Stimulated activated CD4-positive, alpha-beta T cell treated with anti-CD3 and anti-CD28 coated beads, TNF-alpha, amount 100 ng/mL, for 48 hours (primary cell): ENCODE data around the gene APCDD1L.

Experiments used
- DNase-seq, 3 donors: peaks; one replicate each; pipeline ENCODE4 v3.0.0-alpha.2; 2020; ENCODE audit warnings: low read depth in 3 of 3

APCDD1L gene

DNA sequence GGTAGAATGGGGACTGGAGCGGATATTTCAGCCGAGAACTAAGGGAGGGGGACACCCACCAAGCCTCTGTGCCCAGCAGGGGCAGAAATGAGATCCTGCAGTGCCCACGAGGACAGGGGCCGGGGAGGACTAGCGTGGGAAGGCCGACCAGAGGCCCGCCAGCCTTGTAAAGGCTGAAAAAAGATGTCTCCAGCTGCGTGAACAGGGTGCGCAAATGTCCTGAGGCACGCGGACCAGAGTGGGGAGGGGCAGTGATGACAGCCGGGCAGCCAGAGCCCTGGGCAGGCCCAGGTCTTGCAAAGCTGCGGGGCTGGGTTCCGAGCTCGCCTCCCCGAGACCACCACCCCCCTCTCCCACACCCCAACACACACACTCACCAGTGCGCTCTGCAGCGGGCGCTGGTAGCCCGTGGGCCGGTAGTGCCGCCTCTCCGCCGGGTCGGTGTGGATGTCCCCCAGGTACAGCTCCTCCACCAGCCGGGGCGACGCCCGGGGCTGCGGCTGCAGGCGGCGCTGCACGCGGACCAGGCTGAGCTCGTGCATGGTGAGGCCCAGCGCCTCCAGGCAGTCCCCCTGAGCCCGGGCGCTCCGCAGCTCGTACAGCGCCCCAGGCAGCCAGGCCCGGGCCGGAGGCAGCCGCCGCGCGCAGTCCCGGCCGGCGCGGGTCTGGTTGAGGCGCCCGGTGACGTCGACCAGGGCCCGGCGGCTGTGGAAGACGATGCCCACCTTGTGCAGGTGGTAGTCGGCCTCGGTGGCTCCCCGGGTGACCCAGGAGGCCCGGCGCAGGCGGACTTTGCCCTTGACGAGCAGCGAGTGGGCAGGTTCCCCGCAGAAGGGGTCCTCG lies 48.2 kb downstream of the APCDD1L start:
- no peak for DNase-seq

DNA sequence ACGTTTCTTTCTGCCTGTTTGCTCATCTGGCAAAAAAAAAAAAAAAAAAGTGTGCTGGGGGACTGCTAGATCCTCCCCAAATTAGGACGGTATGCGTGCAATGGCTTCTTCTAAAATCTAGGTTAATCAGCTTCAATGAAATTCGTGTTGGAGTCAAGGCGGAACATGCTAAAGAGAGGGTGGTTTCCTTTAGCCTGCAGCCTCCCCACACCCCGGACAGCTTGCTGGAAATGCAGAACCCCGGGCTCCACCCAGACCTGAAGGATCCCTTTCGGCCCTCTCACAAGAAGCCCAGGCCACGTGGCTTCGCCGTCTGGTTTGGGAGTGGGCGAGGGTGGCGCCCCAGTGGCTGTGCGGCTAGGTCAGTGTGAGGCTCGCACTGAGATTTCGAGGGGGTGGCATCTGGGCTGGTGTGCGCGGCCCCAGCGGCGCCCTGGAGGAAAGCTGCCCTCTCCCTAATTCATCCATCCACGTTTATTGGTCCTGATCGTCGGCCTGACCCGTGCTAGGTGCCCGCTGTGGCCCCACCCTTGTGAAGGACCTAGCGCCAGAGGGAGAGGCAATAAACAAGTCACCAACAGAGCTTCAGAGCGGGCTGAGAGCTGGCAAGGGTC lies 49.0 kb downstream of the APCDD1L start:
- no peak for DNase-seq

DNA sequence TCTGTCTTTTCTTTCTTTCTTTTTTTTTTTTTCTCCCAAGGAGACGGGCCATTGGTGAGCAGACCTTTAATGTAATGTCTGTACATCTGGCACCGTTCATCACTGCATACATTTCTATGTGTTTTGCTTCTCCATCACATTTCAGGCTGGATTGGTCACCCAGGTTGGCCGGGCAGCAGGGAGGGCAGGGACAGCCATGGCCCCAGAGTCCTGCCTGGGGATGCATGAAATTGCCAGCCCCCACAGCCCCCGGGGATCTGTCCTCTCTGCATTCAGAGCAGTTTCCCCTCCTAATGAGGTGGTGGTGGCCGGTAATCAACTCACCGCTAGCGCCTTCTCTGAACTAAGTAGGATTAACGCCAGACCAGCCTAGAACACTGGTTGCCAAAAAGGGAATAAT lies 50.4 kb downstream of the APCDD1L start:
- no peak for DNase-seq

DNA sequence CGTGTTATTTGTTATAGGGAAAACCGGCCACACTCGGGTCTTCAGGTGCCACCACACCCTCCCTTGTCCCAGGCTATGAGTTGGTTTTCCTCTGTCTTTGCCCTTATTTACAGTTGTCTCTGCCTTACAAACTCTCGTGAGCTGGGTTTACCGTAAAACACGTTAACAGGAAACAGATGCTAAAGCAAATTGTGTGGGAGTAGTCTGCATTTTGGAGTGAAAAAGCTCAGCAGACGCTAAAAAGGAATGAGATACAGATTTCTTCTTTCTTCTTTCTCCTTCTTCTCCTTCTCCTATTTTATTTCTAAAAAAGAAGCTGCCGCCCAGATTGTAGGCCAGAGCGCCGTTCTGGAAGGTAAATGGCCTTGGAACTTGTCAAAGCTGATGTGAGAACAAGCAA lies 51.9 kb downstream of the APCDD1L start:
- no peak for DNase-seq

DNA sequence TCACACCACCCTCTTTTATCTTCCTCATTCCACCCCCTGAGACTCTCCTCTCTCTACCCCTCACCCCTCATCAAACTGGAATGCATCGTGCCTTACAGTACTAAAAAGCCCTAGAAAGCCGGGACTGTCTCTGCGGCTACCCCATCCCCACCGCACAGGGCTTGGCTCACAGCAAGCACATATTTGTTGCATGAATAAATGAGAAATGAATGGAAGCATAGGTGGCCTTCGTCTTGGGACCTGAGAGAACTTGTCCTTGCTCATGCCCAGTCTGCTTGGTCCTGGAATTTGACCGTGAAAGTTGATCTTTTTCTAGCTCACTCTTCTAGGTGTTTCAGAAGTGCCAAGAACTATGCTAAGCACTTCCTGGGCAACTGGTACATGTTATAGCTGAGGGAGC lies 53.3 kb downstream of the APCDD1L start:
- no peak for DNase-seq

DNA sequence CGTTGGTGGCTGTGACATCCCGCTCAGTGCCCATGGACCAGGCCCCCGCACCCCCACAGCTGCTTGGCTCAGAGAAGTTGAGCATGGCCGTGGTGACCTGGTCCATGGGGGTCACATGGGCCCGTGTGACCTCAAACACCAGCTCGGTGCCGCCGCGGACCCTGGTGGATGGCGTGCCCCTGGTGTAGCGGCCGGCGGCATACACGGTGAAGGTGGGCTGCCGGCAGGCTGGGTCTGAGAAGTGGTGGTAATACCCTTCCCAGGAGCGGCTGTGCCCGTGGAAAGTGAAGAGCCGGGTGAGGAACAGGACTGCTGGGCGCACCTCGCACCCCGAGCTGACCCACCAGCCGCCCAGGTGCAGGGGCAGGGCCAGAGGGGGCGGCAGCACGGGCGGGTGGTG lies 54.1 kb downstream of the APCDD1L start:
- DNase-seq: no peak

DNA sequence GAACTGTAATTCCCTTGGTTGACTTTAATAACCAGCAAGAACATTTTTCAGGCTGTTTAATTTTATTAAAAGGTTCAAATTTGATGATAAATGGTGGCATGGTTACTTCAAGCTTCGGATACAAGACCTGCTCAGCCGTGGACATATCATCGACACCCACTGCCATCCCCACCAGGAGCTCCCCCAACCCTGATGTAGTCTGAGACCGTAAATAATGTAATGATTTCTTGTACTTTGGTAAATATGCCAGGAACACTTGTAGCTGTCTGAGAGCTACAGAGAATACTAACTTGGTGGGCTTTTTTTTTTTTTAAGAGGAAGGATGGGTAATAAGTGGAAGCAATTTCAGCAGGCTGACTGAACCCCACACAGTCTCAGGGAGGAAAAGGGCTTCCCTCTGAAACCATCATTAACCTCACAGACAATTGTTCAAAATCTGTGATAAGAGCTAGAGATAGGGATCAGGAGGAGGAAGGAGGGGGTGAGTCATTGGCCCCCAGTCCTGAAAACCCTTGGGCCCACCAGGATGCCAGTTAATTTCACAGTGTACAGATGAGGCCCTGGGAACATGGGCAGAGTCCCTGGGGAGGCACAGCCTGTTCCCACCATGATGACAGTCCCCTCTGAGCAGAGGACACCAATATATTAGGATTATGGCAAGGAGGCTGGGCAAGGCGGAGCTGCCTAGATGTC lies 56.0 kb downstream of the APCDD1L start:
- DNase-seq: no peak

DNA sequence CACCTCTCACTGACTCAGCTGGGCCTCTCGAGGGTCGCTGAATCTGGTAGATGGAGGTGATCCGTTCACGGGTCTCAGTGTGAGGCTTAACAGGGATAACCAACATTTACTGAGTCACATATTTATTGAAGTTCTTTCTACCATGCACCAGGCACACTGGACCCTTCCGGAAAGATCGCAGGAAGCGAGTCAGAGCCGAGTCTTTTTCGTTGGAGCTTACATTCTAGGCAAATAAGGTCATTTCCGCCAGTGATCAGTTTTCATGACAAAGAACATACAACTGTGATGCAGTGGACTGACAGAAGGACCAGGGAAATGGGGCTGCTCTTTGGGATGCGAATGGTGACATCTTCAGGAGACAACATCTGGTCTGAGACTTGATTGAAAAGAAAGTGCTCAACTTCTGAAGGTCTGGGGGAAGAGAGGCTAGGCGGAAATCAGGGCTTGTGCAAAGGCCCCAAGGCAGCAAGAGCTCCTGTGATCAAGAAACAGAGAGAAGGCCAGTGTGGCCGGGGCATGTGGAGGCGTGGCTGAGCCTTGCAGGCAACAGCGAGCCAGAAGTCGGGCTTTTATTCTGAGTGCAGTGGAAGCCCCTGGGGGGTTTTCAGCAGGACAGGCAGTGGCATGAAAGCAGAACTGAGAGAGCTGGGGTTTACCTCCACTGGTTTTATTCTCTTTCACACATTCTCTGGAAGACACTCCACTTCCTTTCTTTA lies 56.7 kb downstream of the APCDD1L start:
- DNase-seq: no peak

DNA sequence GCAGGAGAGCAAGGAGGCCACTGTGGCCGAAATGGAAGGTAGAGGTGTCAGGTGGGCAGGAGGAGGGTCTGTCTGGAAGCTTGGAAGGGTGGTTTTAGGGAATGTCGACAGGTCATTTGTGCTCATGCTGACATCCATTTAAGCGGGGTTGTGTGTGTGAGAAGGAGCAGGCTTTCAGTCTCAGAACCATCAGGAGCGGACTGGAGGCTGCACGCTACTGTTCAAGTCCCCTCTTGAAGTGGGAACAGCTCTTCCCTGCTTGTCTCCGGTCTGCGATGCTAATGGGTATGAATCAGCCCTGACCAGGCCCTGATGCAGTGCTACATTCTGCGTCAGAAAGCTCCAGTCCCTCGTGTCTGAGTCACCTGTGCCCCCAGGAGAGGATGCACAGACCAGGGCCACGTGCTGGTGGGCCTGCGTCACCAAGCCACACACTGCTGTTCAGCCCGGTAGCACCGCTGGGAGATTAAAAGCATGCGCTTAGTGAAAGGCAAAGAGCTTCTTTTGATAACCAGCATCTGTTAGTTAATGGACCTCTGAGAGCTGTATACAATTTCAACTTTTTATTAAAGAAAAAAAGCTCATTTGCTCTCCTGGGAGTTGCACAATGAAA lies 58.0 kb downstream of the APCDD1L start:
- DNase-seq: no peak

DNA sequence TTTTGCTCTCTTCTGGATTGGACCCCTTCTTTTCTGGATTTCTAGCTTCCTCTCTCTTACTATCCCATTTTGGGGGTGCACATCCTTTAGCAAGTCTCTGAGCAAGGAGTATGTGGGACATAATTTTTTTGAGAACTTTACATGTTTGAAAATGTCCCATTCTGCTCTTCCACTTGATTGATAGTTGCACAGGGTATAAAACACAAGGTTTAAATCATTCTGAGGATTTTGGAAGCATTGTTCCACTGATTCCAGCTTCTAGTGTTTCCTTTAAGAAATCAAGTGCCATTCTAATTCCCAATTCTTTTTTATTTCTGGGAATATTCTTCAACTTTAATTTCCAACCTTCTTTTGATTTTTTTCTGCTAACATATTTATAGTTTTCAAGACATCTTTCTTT lies 60.7 kb downstream of the APCDD1L start:
- no peak for DNase-seq

DNA sequence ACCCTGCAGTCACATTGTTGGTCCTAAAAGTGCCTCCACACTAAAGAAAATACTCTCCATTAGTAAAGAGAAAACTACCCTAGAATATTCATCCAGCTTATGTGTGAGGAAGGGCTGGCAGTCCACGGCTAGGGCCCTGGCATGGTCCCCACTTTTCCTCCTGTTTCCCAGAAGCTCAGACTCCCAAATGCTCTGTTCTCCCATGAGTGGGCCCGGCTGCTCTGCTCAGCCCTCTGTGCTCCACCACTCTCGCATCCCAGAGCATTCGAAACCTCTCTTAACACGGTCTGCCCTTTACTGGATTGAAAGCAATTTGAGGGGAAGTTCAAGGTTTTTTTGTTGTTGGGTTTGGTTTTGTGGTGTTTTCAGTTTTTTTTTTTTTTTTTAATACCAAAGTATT lies 61.8 kb downstream of the APCDD1L start:
- DNase-seq: no peak

DNA sequence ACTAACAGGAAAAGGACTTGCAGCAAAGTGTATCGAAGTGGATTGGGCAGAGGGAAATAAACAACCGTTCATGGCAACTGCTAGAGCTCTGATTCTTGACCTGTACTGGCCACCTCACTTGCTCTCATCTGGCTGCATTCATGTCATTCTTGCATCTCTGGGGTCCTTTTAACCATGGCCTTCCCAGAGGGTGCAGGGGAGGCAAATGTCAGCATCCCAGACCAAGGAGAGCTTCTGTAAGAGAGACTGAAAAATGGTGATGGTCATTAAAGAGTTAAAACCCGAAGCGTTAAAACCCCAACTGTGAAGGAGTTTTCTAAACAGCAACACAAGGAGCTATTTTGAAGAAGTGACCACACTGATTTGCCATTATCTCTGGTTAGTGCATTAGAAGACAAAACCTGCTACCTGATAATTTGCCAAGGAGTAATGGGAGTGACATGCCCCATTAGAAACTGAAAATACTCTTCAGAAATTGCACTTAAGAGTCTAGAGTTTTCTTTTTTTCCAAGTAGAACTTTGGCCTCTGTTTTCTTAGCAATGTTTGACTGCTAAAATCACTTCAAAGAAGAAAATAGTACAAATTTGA lies 62.4 kb downstream of the APCDD1L start:
- DNase-seq: no peak

DNA sequence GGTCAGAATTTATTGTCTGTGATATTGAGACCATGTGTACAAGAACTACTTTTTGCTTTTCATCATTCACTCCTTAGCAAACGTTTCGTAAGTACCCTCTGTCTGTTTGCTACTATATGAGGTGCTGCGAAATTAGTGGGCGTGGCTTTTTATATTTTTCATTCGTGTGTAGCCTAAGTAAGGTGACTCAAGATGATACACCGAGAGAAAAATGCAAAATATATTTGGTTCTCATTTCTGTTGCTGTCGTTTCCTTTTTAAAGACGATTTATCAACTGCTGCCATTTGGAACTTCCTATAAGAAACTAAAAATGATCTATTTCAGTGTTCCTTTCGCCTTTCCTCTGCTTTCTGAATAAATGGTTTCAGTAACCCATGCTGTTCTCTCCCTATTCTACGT lies 64.9 kb downstream of the APCDD1L start:
- no peak for DNase-seq

DNA sequence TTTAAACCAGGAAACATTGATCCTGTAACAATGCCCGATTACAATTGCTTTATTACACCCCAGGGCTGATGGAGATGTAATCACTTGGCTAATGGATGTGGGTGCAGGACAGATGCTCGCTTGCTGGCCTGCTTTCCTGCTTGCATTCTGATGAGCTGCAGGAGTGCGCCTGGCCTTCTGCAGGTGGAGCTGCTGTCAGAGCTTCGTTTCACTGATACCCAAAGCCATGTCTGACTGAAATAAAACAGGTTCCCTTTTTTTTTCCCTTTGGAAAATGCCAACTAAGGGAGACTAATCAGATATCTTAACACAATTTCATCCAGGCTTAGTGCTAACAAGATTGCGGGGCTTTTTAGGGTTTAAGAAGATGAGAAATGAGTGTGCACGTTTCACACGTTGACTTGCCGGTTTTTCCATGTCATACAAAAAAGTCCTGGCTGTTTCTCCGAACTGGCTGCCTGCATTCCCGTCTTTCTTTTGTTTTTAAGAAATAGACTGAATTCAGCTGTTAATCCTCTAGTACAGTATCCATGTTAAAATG lies 65.4 kb downstream of the APCDD1L start:
- no peak for DNase-seq

DNA sequence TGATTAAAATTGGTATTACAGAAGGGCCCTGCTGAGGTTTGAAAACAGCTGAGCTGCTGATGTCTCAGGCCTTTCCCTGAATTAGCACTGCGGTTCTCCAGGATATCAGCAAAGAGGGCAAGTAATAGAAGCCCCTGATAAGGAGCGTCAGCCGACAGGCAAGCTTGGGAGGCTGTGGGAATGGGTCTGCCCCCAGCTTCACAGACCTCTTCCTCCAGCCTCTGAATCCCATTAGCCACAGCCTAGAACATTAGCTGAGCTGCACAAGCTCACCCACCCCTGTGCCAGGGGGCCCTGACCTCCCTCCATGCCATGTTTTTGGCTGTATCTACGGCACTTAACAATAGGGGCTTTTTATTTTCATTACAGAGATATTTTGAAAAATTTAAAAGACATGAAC lies 66.2 kb downstream of the APCDD1L start:
- DNase-seq: no peak

DNA sequence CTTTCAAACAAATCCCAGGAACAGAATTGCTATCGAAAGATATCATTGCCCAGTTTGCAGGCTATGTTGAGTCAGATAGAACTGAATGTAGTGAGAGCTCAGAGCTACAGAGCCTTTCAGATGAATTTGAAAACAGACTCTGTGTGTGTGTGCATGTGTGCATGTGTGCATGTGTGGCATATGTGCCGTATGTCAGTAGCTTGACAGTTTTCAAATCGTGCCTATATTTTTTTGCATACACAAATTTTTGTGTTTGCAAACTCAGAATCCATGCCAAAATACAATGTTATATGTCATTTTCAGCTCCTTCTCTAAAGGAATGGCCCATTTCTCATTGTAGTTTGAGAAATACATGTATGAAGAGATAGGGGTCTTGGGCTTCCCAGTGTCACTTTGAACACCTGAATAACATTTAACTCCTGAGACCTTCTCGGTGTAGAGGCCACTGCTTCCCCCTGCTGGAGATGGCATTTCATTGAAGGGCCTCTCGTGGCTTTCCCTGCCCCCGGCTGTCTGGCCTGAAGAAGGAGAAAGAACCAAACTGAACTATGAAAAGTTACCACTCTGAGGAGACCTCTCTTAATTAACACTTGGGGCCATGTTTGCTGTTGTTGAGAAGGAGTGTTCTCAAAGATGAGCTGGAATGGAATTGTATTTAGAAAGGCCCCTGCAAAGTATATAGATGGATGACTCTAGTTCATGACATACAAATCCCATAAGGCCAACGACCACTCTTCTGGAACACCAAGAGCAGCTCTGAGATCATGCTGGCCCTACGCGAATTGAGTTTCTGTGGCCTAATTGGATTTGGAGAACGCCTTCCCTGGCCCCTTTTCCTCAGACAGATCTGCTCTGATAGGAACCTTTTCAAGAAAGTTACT lies 67.4 kb downstream of the APCDD1L start:
- peak; percentile 19 to 41 (median 28) for DNase-seq

DNA sequence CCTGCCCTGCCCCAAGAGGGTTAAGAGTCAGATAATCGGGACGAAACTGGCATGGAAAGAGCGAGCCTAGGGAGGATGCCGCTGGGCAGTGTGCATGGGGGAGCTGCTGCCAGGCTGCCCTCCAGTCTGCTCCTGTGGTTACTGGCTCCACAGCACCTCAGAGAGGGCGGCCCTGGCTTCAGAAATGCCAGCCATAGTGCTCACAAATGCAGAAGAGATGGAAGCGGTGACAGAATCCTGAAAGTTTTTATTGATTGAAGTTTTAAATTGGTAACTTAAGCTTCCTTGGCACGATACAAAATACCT lies 68.3 kb downstream of the APCDD1L start:
- no peak for DNase-seq

DNA sequence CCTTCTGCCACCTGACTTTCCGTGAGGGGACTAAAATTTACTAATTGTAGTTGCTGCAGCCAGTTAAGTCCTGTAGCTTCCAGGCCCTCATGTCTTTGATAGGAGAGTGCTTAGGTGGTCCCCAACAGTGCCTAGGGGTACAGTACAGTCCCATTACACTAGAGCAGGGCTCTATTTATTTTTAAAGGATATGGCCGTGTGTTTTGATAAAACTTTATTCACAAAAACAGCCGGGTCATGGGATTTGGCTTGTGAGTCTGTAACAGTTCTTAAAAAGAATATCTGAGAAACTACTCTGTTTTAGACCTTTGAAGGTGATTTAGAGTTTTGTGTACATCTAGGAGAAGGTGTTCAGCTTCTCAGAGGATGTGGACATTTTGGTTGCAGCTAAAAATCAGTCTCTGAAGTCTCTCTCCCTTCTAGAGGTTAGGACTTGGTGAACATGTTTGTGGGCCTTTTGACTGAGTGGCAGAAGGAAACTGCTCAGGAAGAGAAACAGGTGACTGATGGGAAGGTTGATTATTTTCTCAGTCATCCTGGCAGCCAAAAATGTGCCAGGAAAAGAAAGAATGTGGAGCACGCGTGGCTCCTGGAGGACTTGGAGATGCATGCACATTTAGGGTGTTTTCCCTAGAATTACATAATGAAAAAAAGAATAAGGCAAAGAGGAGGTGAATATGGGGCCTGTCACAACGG lies 68.8 kb downstream of the APCDD1L start:
- DNase-seq: no peak

DNA sequence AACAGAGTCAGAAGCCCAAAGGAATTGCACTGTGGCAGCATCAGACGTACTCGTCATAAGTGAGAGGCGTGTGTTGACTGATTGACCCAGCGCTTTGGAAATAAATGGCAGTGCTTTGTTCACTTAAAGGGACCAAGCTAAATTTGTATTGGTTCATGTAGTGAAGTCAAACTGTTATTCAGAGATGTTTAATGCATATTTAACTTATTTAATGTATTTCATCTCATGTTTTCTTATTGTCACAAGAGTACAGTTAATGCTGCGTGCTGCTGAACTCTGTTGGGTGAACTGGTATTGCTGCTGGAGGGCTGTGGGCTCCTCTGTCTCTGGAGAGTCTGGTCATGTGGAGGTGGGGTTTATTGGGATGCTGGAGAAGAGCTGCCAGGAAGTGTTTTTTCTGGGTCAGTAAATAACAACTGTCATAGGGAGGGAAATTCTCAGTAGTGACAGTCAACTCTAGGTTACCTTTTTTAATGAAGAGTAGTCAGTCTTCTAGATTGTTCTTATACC lies 70.4 kb downstream of the APCDD1L start:
- DNase-seq: no peak

DNA sequence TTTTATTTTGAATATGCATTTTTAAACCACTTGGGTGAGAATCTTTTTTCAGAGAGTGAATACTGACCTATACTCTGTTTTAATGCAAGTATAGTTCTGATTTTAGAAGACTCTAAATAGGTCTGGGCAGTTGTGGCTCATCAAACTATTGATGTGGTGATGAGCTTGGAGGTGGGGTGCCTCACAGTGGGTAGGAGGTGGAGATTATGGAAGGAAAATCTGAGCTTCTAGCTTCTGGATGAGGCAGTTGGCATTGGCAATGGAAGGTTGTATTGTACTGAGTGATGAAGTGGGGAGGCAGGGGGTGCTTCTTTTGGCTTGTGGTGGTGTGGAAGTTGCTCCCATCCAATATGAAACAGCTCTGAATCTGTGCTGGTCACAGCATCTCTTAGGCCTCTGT lies 73.5 kb downstream of the APCDD1L start:
- DNase-seq: no peak
